Measurements from ENCODE around the gene PLXNA2.

GRCh38 chr1:208084220-208084619 is 160.0 kb downstream of the PLXNA2 start:
- TF ChIP-seq CTCF (IDR thresholded peaks at IDR 0.05) (no peak), POLR2AphosphoS5 (IDR thresholded peaks at IDR 0.05) (no peak), POLR2A (IDR thresholded peaks at IDR 0.05; ENCODE audit: low read depth) (no peak), EP300 (IDR thresholded peaks at IDR 0.05) (no peak)
